Activated T-cell treated with anti-CD3 and anti-CD28 coated beads, Interleukin-2, amount 50 U/mL, for 4 hours (primary cell): ENCODE measurements around the gene LLGL2. TPM values are rescaled to one million over a fixed set of nuclear protein-coding genes. Genes with fewer than 3 reads are reported as not detected.

Experiments
- total RNA-seq, 3 donors: library from RNA; stranded (reverse); gene quantifications; one replicate each; pipeline ENCODE4 v1.2.1, GENCODE V29; 2021

Gene LLGL2
- total RNA-seq, 3 donors from 2014 or later, result 9.5 to 14.1 (median 10.2) TPM

Other genes with a start within 250 kb of the LLGL2 start
- 100 to 1,000 TPM; 111 to 140 (median 134) TPM for gene SLC25A19, start 236.3 kb upstream of the LLGL2 start, total RNA-seq
- 100 to 1,000 TPM; 186 to 210 (median 207) TPM for gene GRB2, start 120.0 kb upstream of the LLGL2 start, total RNA-seq
- 10 to 100 TPM; 44.0 to 49.6 (median 46.6) TPM for gene TMEM94, start 69.1 kb upstream of the LLGL2 start, total RNA-seq
- 1 to 10 TPM; 4.3 to 6.0 (median 5.9) TPM for gene CASKIN2, start 10.2 kb upstream of the LLGL2 start, total RNA-seq
- 10 to 100 TPM; 64.1 to 76.2 (median 71.5) TPM for gene TSEN54, start 9.2 kb upstream of the LLGL2 start, total RNA-seq
- 10 to 100 TPM in 2 of 3 donors, 1 to 10 TPM in 1; 9.3 to 29.6 (median 14.0) TPM for gene MYO15B, start 62.1 kb downstream of the LLGL2 start, total RNA-seq
- gene SMIM5, start 107.7 kb downstream of the LLGL2 start, total RNA-seq, result under 1 TPM in 1 of 3 donors, not detected in 2; 0.24 TPM
- 10 to 100 TPM; 20.7 to 26.1 (median 21.8) TPM for gene RECQL5, start 141.5 kb downstream of the LLGL2 start, total RNA-seq
- 100 to 1,000 TPM; 115 to 124 (median 119) TPM for gene SAP30BP, start 141.6 kb downstream of the LLGL2 start, total RNA-seq
- 1 to 10 TPM in 2 of 3 donors, under 1 TPM in 1; 0.63 to 2.3 (median 1.6) TPM for gene ITGB4, start 195.8 kb downstream of the LLGL2 start, total RNA-seq
- 10 to 100 TPM; 16.9 to 23.5 (median 21.3) TPM for gene GALK1, start 239.5 kb downstream of the LLGL2 start, total RNA-seq